Omental fat pad (tissue), 4 donors: Measurements from ENCODE around the gene RGS17. TPM values are rescaled to one million over a fixed set of nuclear protein-coding genes. Genes with fewer than 3 reads are reported as not detected.
A peak's percentile ranks its signal among the peaks of the same experiment; 100 is the strongest.
"Not testable (repeated sequence)": the region's sequence is repeated elsewhere in the genome, so short reads cannot be mapped to it uniquely, and the experiment has no call there.

Experiments
- ATAC-seq: fragments of 150-250 bp; one replicate; pipeline ENCODE4 v1.9.1; 2016; ENCODE audit warnings: mild to moderate bottlenecking, moderate library complexity; ENCODE audit not compliant: low FRiP score
- DNase-seq: peaks from one replicate; pipeline ENCODE4 v3.0.0-alpha.2; 2019; ENCODE audit warnings: low spot score
- CTCF ChIP-seq, 3 donors: fragments of 450-650 bp; IDR thresholded peaks; one replicate each; pipeline ENCODE4 v1.5.1; 2016 to 2017; ENCODE audit warnings: antibody characterized with exemption in 3 of 3, mild to moderate bottlenecking in 3 of 3, moderate library complexity in 2 of 3
- total RNA-seq, 4 donors: library from RNA; depleted of rRNA; stranded (reverse); fragments of >200 nt; gene quantifications; one replicate each; pipeline ENCODE4 v1.1.0, GENCODE V29; 2016

RGS17 gene
- total RNA-seq, 4 donors from 2014 or later: 0.47 to 7.4 (median 3.0) TPM

GRCh38 chr6:153015094-153015640 lies 115.9 kb downstream of the RGS17 start:
- no peak for TF ChIP-seq CTCF (IDR thresholded peaks at IDR 0.05)
- ATAC-seq (no peak), DNase-seq (no peak)

- no peak for TF ChIP-seq CTCF (IDR thresholded peaks at IDR 0.05)
Measured at GRCh38 chr6:153013438-153013837, 117.6 kb downstream of the RGS17 start.

GRCh38 chr6:153012856-153013255 lies 118.2 kb downstream of the RGS17 start:
- no peak for TF ChIP-seq CTCF (IDR thresholded peaks at IDR 0.05)
- ATAC-seq (no peak), DNase-seq (no peak)

More at GRCh38 chr6:153013438-153013837, 117.6 kb downstream of the RGS17 start:
- DNase-seq: no peak
- ATAC-seq: no peak

DNA sequence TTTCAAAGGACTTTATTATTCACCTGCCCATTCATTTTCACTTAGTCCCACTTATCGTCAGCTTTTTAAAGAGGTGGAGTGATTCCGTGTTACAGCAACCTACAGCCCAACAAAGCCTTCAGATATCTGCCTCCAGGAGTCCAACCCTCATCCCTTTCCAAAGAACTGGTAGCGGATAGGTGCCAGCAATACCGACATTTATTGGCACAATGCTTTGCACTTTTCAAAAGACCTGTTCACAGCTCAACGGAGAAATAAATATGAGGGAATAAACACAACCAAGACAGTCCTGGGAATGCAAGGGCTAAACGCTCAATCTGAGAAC lies 127.8 kb downstream of the RGS17 start:
- no peak for TF ChIP-seq CTCF (IDR thresholded peaks at IDR 0.05)
- DNase-seq (no peak), ATAC-seq (peak; percentile 15)

DNA sequence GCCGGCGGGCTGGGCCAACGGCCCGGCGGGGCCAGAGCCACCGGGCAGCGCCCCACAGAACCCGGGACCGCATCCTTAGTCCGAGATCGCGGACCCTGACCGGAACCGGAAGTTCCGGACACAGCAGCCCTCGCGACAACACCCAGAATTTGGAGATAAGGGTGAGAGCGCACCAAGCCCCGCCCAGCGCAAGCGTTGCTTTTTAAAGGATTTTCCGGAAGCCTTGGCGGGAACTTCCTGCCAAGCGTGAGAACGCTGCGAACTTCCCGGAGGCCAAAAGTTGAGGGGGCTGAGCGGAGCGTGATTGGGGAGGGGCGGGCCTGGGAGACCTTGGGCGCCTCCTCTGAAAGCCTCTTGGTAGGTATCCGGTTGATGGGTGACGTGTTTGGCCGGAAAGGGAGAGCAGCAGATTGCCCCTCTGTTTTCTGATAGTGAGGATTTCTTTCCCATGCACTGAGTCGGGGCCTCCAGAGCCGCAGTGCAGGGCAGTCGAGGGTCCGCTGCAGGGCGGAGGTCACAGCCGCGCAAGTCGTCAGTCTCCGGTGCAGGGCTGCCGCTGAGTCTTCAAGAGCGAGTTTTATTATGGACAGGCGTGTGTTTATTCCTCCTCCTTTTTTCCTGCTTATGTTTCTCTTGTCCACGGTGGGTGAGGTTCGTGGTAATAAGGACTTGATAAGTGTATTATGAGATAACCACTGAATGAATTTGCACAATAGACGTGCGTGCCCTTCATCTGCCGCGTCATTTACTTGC lies 128.3 kb downstream of the RGS17 start, which contains the start of gene MTRF1L:
MTRF1L (minus strand) TSS at position 97 of the 753 bp plus-strand sequence; CDS start at position 73, 24 bp downstream.
- DNase-seq (peak; percentile 82), ATAC-seq (peak; percentile 98)
- no peak for TF ChIP-seq CTCF (IDR thresholded peaks at IDR 0.05)

GRCh38 chr6:153001767-153002612 lies 129.1 kb downstream of the RGS17 start:
- no peak for TF ChIP-seq CTCF (IDR thresholded peaks at IDR 0.05)
- ATAC-seq: no peak
- no peak for DNase-seq

DNA sequence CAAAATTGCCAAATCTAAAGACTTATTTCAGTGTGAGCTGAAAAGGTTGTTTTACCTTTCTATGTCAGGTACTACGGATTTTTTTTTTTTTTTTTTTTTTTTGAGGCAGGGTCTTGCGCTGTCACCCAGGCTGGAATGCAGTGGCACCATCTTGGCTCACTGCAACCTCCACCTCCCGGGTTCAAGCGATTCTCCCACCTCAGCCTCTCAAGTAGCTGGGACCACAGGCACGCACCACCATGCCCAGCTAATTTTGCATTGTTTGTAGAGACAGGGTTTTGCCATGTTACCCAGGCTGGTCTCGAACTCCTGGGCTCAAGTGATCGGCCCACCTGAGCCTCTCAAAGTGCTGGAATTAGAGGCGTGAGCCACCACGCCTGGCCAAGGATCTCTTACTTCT lies 130.3 kb downstream of the RGS17 start:
- not testable (repeated sequence) for ATAC-seq, DNase-seq
